HFF-Myc (cell line): ENCODE results near the gene APOBEC3H.
A peak's percentile ranks its signal among the peaks of the same experiment; 100 is the strongest.

Experiments used
- DNase-seq: peaks from one replicate; pipeline ENCODE4 v3.0.0-alpha.2; 2011; ENCODE audit warnings: low read depth; ENCODE audit errors: extremely low read depth
- H3K4me3 ChIP-seq: replicated peaks from 2 replicates; pipeline ENCODE4 v1.5.1; 2011; ENCODE audit warnings: low read depth, mild to moderate bottlenecking, control low read depth, low read length
- CTCF ChIP-seq: IDR thresholded peaks from 2 replicates; pipeline ENCODE4 v1.5.1; 2012; ENCODE audit warnings: mild to moderate bottlenecking, low read depth, low read length, control low read depth; ENCODE audit errors: missing control alignments

APOBEC3H gene

GRCh38 chr22:39134366-39135091 is 37.5 kb downstream of the APOBEC3H start:
- no peak overlapping the region for H3K4me3 ChIP-seq
- no peak for TF ChIP-seq CTCF
- DNase-seq: no peak

- no peak for DNase-seq
- peak; percentile 78 for TF ChIP-seq CTCF
- no peak overlapping the region for H3K4me3 ChIP-seq
Measured at GRCh38 chr22:39135092-39135896, 38.2 kb downstream of the APOBEC3H start.

- DNase-seq: no peak
- no peak for TF ChIP-seq CTCF
- no peak overlapping the region for H3K4me3 ChIP-seq
Measured at GRCh38 chr22:39136317-39136716, 39.3 kb downstream of the APOBEC3H start.

- H3K4me3 ChIP-seq: no peak overlapping the region
- no peak for TF ChIP-seq CTCF
- no peak for DNase-seq
Measured at GRCh38 chr22:39138357-39138997, 41.4 kb downstream of the APOBEC3H start.

GRCh38 chr22:39139933-39140332 is 42.9 kb downstream of the APOBEC3H start:
- no peak for DNase-seq

GRCh38 chr22:39142088-39142680 is 45.1 kb downstream of the APOBEC3H start:
- H3K4me3 ChIP-seq: no peak overlapping the region
- no peak for DNase-seq
- TF ChIP-seq CTCF: no peak

More at GRCh38 chr22:39139933-39140332, 42.9 kb downstream of the APOBEC3H start:
- no peak overlapping the region for H3K4me3 ChIP-seq
- no peak for TF ChIP-seq CTCF
